Measurements from ENCODE around the gene AMH.
A peak's percentile ranks its signal among the peaks of the same experiment; 100 is the strongest.

AMH gene

GRCh38 chr19:2228157-2229030 lies 20.7 kb upstream of the AMH start:
- DNase-seq (ENCODE audit: insufficient read length, low spot score) (no peak), FAIRE-seq (no peak)
- peak; percentile 36 for TF ChIP-seq POLR2AphosphoS5 (IDR thresholded peaks at IDR 0.05; ENCODE audit: low read depth, low read length)
- no peak for TF ChIP-seq PAX5 (IDR thresholded peaks at IDR 0.05; ENCODE audit: insufficient read depth, low read length, severe bottlenecking)

GRCh38 chr19:2229103-2230032 lies 19.8 kb upstream of the AMH start:
- TF ChIP-seq TAF1 (IDR thresholded peaks at IDR 0.05; ENCODE audit: low read depth, low read length) (no peak), POU2F2 (IDR thresholded peaks at IDR 0.05; ENCODE audit: low read depth, low read length) (no peak), POLR2A (IDR thresholded peaks at IDR 0.05; ENCODE audit: low read depth, low read length) (no peak), PAX5 (IDR thresholded peaks at IDR 0.05; ENCODE audit: insufficient read depth, low read length, severe bottlenecking) (no peak), POLR2AphosphoS5 (IDR thresholded peaks at IDR 0.05; ENCODE audit: low read depth, low read length) (no peak; the same call in 1 of the 2 replicates), SPI1 (IDR thresholded peaks at IDR 0.05; ENCODE audit: low read depth, low read length) (no peak)
- DNase-seq (ENCODE audit: insufficient read length, low spot score) (no peak), FAIRE-seq (no peak)

- FAIRE-seq = no peak
- TF ChIP-seq PAX5 (IDR thresholded peaks at IDR 0.05; ENCODE audit: insufficient read depth, low read length, severe bottlenecking) (no peak), POLR2AphosphoS5 (IDR thresholded peaks at IDR 0.05; ENCODE audit: low read depth, low read length) (no peak; the same call in 1 of the 2 replicates), POLR2A (IDR thresholded peaks at IDR 0.05; ENCODE audit: low read depth, low read length) (no peak), POU2F2 (IDR thresholded peaks at IDR 0.05; ENCODE audit: low read depth, low read length) (no peak), SPI1 (IDR thresholded peaks at IDR 0.05; ENCODE audit: low read depth, low read length) (no peak), TAF1 (IDR thresholded peaks at IDR 0.05; ENCODE audit: low read depth, low read length) (no peak)
- DNase-seq (ENCODE audit: insufficient read length, low spot score) = no peak
Measured at GRCh38 chr19:2230033-2230531, 19.0 kb upstream of the AMH start.

- TF ChIP-seq POLR2AphosphoS5 (IDR thresholded peaks at IDR 0.05; ENCODE audit: low read depth, low read length) (peak; percentile 18), PAX5 (IDR thresholded peaks at IDR 0.05; ENCODE audit: insufficient read depth, low read length, severe bottlenecking) (no peak)
- no peak for DNase-seq (ENCODE audit: insufficient read length, low spot score)
- FAIRE-seq = no peak
Measured at GRCh38 chr19:2230807-2231533, 18.2 kb upstream of the AMH start.

- TF ChIP-seq POLR2A (IDR thresholded peaks at IDR 0.05; ENCODE audit: low read depth, low read length) (peak; percentile 61), TAF1 (IDR thresholded peaks at IDR 0.05; ENCODE audit: low read depth, low read length) (no peak)
- FAIRE-seq (peak; percentile 28), DNase-seq (ENCODE audit: insufficient read length, low spot score) (no peak)
Measured at GRCh38 chr19:2231621-2232221, 17.4 kb upstream of the AMH start.

DNA sequence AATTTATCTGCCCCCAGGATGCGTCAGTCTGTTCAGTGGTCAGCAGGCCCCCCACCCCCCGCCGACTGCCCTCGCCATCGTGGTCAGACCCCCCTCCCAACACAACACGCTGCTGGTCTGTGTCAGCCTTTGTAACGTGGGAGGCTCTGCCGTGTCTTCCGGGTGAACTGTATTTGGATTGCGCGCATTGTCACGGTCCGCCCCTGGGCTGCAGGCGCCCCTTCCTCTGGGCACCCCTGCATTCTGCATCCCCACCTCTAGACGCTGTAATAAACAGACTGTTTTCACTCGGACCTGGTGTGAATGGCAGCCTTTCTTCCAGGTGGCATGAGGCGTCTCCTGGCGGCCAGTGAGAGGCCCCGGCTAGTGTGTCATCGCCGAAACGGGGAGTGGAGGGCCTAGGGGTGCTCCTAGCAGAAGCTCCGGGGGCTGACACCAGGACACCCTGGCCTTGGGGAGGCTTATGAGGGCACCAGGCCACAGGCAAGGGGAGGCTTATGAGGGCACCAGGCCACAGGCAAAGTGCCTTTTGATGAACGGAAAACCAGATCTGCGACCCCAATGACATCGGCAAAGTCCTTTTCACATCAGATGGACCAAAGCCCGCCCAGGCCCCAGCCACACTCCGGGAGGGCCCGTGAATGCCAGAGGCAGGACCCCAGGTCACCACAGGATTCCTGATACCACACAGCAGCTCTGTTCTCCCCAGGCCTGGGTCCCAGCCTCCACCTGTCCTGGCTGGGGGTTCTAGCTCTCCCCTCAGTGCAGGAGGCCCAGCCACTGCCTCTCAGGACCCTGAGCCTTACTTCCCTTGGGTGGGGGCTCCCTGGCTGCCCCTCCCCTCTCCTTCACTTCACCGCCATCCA lies 16.6 kb upstream of the AMH start:
- TF ChIP-seq POLR2A (IDR thresholded peaks at IDR 0.05; ENCODE audit: low read depth, low read length) (no peak), PAX5 (IDR thresholded peaks at IDR 0.05; ENCODE audit: insufficient read depth, low read length, severe bottlenecking) (no peak), TAF1 (IDR thresholded peaks at IDR 0.05; ENCODE audit: low read depth, low read length) (no peak), POLR2AphosphoS5 (IDR thresholded peaks at IDR 0.05; ENCODE audit: low read depth, low read length) (no peak), SPI1 (IDR thresholded peaks at IDR 0.05; ENCODE audit: low read depth, low read length) (no peak), POU2F2 (IDR thresholded peaks at IDR 0.05; ENCODE audit: low read depth, low read length) (no peak)
- FAIRE-seq (no peak), DNase-seq (ENCODE audit: insufficient read length, low spot score) (no peak)

GRCh38 chr19:2233601-2234280 lies 15.4 kb upstream of the AMH start:
- FAIRE-seq (peak; percentile 43), DNase-seq (ENCODE audit: insufficient read length, low spot score) (no peak)
- TF ChIP-seq PAX5 (IDR thresholded peaks at IDR 0.05; ENCODE audit: insufficient read depth, low read length, severe bottlenecking) = no peak
- TF ChIP-seq POLR2A (IDR thresholded peaks at IDR 0.05; ENCODE audit: low read depth, low read length) = peak; percentile 7; the same call in 1 of the 2 replicates
- TF ChIP-seq SPI1 (IDR thresholded peaks at IDR 0.05; ENCODE audit: low read depth, low read length) = no peak
- no peak for TF ChIP-seq POU2F2 (IDR thresholded peaks at IDR 0.05; ENCODE audit: low read depth, low read length)
- no peak for TF ChIP-seq POLR2AphosphoS5 (IDR thresholded peaks at IDR 0.05; ENCODE audit: low read depth, low read length)
- TF ChIP-seq TAF1 (IDR thresholded peaks at IDR 0.05; ENCODE audit: low read depth, low read length) = no peak

DNA sequence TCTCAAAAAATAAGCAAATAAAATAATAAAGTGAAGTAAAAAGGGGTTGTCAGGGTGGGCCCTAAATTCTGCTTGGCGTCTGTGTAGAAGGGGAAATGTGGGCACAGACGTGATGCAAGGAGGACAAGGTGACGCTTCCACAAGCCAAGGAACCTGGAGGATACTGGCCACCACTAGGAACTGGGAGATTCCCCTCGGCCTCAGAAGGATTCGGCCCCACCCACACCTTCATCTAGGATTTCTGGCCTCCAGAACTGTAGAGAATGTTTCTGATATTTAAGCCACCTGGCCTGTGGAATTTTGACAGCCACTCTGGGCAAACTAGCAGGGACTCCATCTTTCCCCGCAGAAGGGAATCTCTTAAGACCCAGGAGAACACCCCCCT lies 14.1 kb upstream of the AMH start:
- FAIRE-seq (no peak), DNase-seq (ENCODE audit: insufficient read length, low spot score) (no peak)
- TF ChIP-seq TAF1 (IDR thresholded peaks at IDR 0.05; ENCODE audit: low read depth, low read length) (no peak), POU2F2 (IDR thresholded peaks at IDR 0.05; ENCODE audit: low read depth, low read length) (no peak), PAX5 (IDR thresholded peaks at IDR 0.05; ENCODE audit: insufficient read depth, low read length, severe bottlenecking) (no peak), POLR2A (IDR thresholded peaks at IDR 0.05; ENCODE audit: low read depth, low read length) (no peak), SPI1 (IDR thresholded peaks at IDR 0.05; ENCODE audit: low read depth, low read length) (no peak), POLR2AphosphoS5 (IDR thresholded peaks at IDR 0.05; ENCODE audit: low read depth, low read length) (no peak)
